ENCODE data around the gene WAC. TPM values are rescaled to one million over a fixed set of nuclear protein-coding genes. Genes with fewer than 3 reads are reported as not detected.

Gene WAC
- total and polyA plus RNA-seq, 9 of the 15 experiments (the other 6 are each of a cell fraction or from before 2014, with no cell fraction given), result 24.8 to 123 (median 78.2) TPM

GRCh38 chr10:28532337-28533185 lies at the start of gene WAC (continued):
- TF ChIP-seq, protein P1, sequence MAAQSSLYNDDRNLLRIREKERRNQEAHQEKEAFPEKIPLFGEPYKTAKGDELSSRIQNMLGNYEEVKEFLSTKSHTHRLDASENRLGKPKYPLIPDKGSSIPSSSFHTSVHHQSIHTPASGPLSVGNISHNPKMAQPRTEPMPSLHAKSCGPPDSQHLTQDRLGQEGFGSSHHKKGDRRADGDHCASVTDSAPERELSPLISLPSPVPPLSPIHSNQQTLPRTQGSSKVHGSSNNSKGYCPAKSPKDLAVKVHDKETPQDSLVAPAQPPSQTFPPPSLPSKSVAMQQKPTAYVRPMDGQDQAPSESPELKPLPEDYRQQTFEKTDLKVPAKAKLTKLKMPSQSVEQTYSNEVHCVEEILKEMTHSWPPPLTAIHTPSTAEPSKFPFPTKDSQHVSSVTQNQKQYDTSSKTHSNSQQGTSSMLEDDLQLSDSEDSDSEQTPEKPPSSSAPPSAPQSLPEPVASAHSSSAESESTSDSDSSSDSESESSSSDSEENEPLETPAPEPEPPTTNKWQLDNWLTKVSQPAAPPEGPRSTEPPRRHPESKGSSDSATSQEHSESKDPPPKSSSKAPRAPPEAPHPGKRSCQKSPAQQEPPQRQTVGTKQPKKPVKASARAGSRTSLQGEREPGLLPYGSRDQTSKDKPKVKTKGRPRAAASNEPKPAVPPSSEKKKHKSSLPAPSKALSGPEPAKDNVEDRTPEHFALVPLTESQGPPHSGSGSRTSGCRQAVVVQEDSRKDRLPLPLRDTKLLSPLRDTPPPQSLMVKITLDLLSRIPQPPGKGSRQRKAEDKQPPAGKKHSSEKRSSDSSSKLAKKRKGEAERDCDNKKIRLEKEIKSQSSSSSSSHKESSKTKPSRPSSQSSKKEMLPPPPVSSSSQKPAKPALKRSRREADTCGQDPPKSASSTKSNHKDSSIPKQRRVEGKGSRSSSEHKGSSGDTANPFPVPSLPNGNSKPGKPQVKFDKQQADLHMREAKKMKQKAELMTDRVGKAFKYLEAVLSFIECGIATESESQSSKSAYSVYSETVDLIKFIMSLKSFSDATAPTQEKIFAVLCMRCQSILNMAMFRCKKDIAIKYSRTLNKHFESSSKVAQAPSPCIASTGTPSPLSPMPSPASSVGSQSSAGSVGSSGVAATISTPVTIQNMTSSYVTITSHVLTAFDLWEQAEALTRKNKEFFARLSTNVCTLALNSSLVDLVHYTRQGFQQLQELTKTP (IDR thresholded peaks at IDR 0.05; ENCODE audit: low read depth in 1 of 2, partially characterized antibody in 2 of 2), result peak in 1 of 2 experiments; percentile 54
- TF ChIP-seq STAG1 (CRISPR knock-in tag; IDR thresholded peaks at IDR 0.05; ENCODE audit: borderline replicate concordance), result peak; percentile 37; the same call in 1 of the 2 replicates
- TF ChIP-seq CHD1 (IDR thresholded peaks at IDR 0.05; ENCODE audit: low read length), result peak; percentile 77
- TF ChIP-seq, protein P2, sequence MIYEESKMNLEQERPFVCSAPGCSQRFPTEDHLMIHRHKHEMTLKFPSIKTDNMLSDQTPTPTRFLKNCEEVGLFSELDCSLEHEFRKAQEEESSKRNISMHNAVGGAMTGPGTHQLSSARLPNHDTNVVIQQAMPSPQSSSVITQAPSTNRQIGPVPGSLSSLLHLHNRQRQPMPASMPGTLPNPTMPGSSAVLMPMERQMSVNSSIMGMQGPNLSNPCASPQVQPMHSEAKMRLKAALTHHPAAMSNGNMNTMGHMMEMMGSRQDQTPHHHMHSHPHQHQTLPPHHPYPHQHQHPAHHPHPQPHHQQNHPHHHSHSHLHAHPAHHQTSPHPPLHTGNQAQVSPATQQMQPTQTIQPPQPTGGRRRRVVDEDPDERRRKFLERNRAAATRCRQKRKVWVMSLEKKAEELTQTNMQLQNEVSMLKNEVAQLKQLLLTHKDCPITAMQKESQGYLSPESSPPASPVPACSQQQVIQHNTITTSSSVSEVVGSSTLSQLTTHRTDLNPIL (CRISPR knock-in tag; IDR thresholded peaks at IDR 0.05), result no peak
- no peak for TF ChIP-seq THRB (CRISPR knock-in tag; conservative IDR thresholded peaks at IDR 0.05)
- TF ChIP-seq EP400 (IDR thresholded peaks at IDR 0.05), result peak; percentile 94
- TF ChIP-seq ZNF764 (CRISPR knock-in tag; IDR thresholded peaks at IDR 0.05; ENCODE audit: low read depth), result no peak
- TF ChIP-seq NFIC (IDR thresholded peaks at IDR 0.05), result peak; percentile 15; the same call in 1 of the 2 replicates
- TF ChIP-seq ATF1 (CRISPR knock-in tag; IDR thresholded peaks at IDR 0.05), result no peak
- peak; percentile 32 for TF ChIP-seq ATF1 (tag; IDR thresholded peaks at IDR 0.05)
- TF ChIP-seq ELF1 (tag; IDR thresholded peaks at IDR 0.05), result peak; percentile 91
- peak in 1 of 2 experiments; percentile 59; a peak in 1 of 4 replicates for TF ChIP-seq TEAD1 (CRISPR knock-in tag; IDR thresholded peaks at IDR 0.05)
- peak; percentile 38 for TF ChIP-seq CTBP1 (IDR thresholded peaks at IDR 0.05; ENCODE audit: borderline replicate concordance)
- peak; percentile 63 for TF ChIP-seq MYC (IDR thresholded peaks at IDR 0.05; ENCODE audit: low read depth, low read length)
- peak; percentile 68; the same call in 1 of the 2 replicates for TF ChIP-seq MYC (CRISPR knock-in tag; IDR thresholded peaks at IDR 0.05; ENCODE audit: borderline replicate concordance, low read depth)
- no peak; a peak in 1 of 4 replicates for TF ChIP-seq RCOR1 (IDR thresholded peaks at IDR 0.05; ENCODE audit: borderline replicate concordance in 1 of 2, low read depth in 2 of 2, low read length in 2 of 2)
- TF ChIP-seq GTF2E2 (tag; IDR thresholded peaks at IDR 0.05), result peak; percentile 76
- peak; percentile 64; the same call in 1 of the 2 replicates for TF ChIP-seq ZNF232 (CRISPR knock-in tag; IDR thresholded peaks at IDR 0.05)
- no peak for TF ChIP-seq PTTG1 (tag; IDR thresholded peaks at IDR 0.05; ENCODE audit: low read depth)
- 0 out of 4 replicates have a peak, but pooled peaks of 1 of the 2 experiments have one; percentile 41 for TF ChIP-seq FOXA3 (CRISPR knock-in tag; conservative IDR thresholded peaks at IDR 0.05 in 1 of 2, IDR thresholded peaks at IDR 0.05 in 1 of 2)
- TF ChIP-seq FOXP1 (CRISPR knock-in tag; IDR thresholded peaks at IDR 0.05), result peak; percentile 93

Measured in K562 (cell line).